ENCODE data around the gene CDKN2D. TPM values are rescaled to one million over a fixed set of nuclear protein-coding genes. Genes with fewer than 3 reads are reported as not detected.
A peak's percentile ranks its signal among the peaks of the same experiment; 100 is the strongest.

CDKN2D gene
- total RNA-seq, 1 donor from 2014 or later: 3.4 TPM

- TF ChIP-seq CTCF (IDR thresholded peaks at IDR 0.05) (no peak), EZH2 (IDR thresholded peaks at IDR 0.05) (no peak), EZH2phosphoT487 (IDR thresholded peaks at IDR 0.05) (no peak)
- Histone ChIP-seq H3K4me1 (no peaks in the 10 kb centered on the region), H3K4me3 (no peak overlapping the region), H2AFZ (replicated peaks) (peak overlapping the region; percentile 91), H3K9ac (no peak overlapping the region), H3K4me2 (peak overlapping the region; percentile 76), H3K9me3 (ENCODE audit: low read depth) (no peaks in the 10 kb centered on the region), H3K27ac (no peak overlapping the region), H3K27me3 (peaks cover 27% of the 10 kb centered on the region), H3K79me2 (ENCODE audit: low read depth) (no peaks in the 10 kb centered on the region), H3K36me3 (no peaks in the 10 kb centered on the region), H3F3A (ENCODE audit: low read depth) (no peaks in the 10 kb centered on the region), H4K20me1 (ENCODE audit: low read depth) (no peaks in the 10 kb centered on the region)
- H3K4me3 Mint-ChIP-seq: no peak overlapping the region
- H3K27me3 Mint-ChIP-seq (ENCODE audit: insufficient read depth, low read depth): peaks cover 24% of the 10 kb centered on the region
- no peaks in the 10 kb centered on the region for H3K9me3 Mint-ChIP-seq
- no peaks in the 10 kb centered on the region for H3K4me1 Mint-ChIP-seq
- DNase-seq (ENCODE audit: low spot score): no peak
- no peaks in the 10 kb centered on the region for H3K36me3 Mint-ChIP-seq
- no peak overlapping the region for H3K27ac Mint-ChIP-seq
These were observed 17.6 kb upstream of the CDKN2D start for GRCh38 chr19:10586396-10586795.

GRCh38 chr19:10583036-10583776 lies 14.4 kb upstream of the CDKN2D start:
- Histone ChIP-seq H2AFZ (replicated peaks) (no peak overlapping the region), H3K9ac (no peak overlapping the region), H3F3A (ENCODE audit: low read depth) (no peaks in the 10 kb centered on the region), H3K4me2 (no peak overlapping the region), H3K4me1 (no peaks in the 10 kb centered on the region), H3K36me3 (no peaks in the 10 kb centered on the region), H3K9me3 (ENCODE audit: low read depth) (no peaks in the 10 kb centered on the region), H3K79me2 (ENCODE audit: low read depth) (no peaks in the 10 kb centered on the region), H4K20me1 (ENCODE audit: low read depth) (no peaks in the 10 kb centered on the region), H3K27me3 (peaks cover 21% of the 10 kb centered on the region), H3K27ac (no peak overlapping the region), H3K4me3 (no peak overlapping the region)
- no peaks in the 10 kb centered on the region for H3K36me3 Mint-ChIP-seq
- H3K4me1 Mint-ChIP-seq: peaks cover 5% of the 10 kb centered on the region
- no peak overlapping the region for H3K4me3 Mint-ChIP-seq
- TF ChIP-seq EZH2phosphoT487 (IDR thresholded peaks at IDR 0.05): no peak
- TF ChIP-seq CTCF (IDR thresholded peaks at IDR 0.05): no peak
- no peak for TF ChIP-seq EZH2 (IDR thresholded peaks at IDR 0.05)
- no peak overlapping the region for H3K27ac Mint-ChIP-seq
- peaks cover 24% of the 10 kb centered on the region for H3K27me3 Mint-ChIP-seq (ENCODE audit: insufficient read depth, low read depth)
- no peaks in the 10 kb centered on the region for H3K9me3 Mint-ChIP-seq
- no peak for DNase-seq (ENCODE audit: low spot score)

GRCh38 chr19:10582091-10582490 lies 13.3 kb upstream of the CDKN2D start:
- no peak overlapping the region for H3K27ac Mint-ChIP-seq
- H3K9ac ChIP-seq: no peak overlapping the region
- peaks cover 10% of the 10 kb centered on the region for H3K27me3 ChIP-seq
- no peak overlapping the region for H3K4me2 ChIP-seq
- H3K79me2 ChIP-seq (ENCODE audit: low read depth): no peaks in the 10 kb centered on the region
- no peaks in the 10 kb centered on the region for H4K20me1 ChIP-seq (ENCODE audit: low read depth)
- H3K4me1 Mint-ChIP-seq: peaks cover 6% of the 10 kb centered on the region
- H3K9me3 Mint-ChIP-seq: no peaks in the 10 kb centered on the region
- no peak overlapping the region for H3K4me3 Mint-ChIP-seq
- no peaks in the 10 kb centered on the region for H3K36me3 ChIP-seq
- H3F3A ChIP-seq (ENCODE audit: low read depth): no peaks in the 10 kb centered on the region
- no peak overlapping the region for H3K27ac ChIP-seq
- no peak for DNase-seq (ENCODE audit: low spot score)
- no peak overlapping the region for H3K4me3 ChIP-seq
- no peak overlapping the region for H2AFZ ChIP-seq (replicated peaks)
- H3K9me3 ChIP-seq (ENCODE audit: low read depth): no peaks in the 10 kb centered on the region
- no peaks in the 10 kb centered on the region for H3K4me1 ChIP-seq
- H3K36me3 Mint-ChIP-seq: no peaks in the 10 kb centered on the region
- peaks cover 19% of the 10 kb centered on the region for H3K27me3 Mint-ChIP-seq (ENCODE audit: insufficient read depth, low read depth)
- TF ChIP-seq EZH2 (IDR thresholded peaks at IDR 0.05): no peak
- no peak for TF ChIP-seq CTCF (IDR thresholded peaks at IDR 0.05)
- no peak for TF ChIP-seq EZH2phosphoT487 (IDR thresholded peaks at IDR 0.05)
